GM12878 (cell line): ENCODE data around the gene MGLL. TPM values are rescaled to one million over a fixed set of nuclear protein-coding genes. Genes with fewer than 3 reads are reported as not detected.

Experiments
- ATAC-seq: fragments of 200-7000 bp; cut with Tn5 transposase; 3 replicates; pipeline ENCODE4 v1.9.1; 2020; ENCODE audit warnings: mild to moderate bottlenecking, moderate library complexity
- BruUV-seq: library from RNA; stranded (reverse); fragments of 400-500 nt; replicated peaks from 2 replicates; lab custom pipeline; 2021; lab: Mats Ljungman, UMichigan
- CTCF ChIA-PET: fragments of 300-600 bp; sonication (Branson Sonifier 250); formaldehyde crosslinking; extraction: SDS; loops from one replicate; lab custom pipeline; 2021; ENCODE audit warnings: inconsistent platforms; lab: Yijun Ruan, JAX
- POLR2A ChIA-PET: fragments of 350-600 bp; formaldehyde crosslinking; extraction: SDS; loops from one replicate; lab custom pipeline; 2021; ENCODE audit warnings: inconsistent platforms; lab: Charles Lee
- RAD21 ChIA-PET: fragments of 300-600 bp; sonication (Branson Sonifier 250); formaldehyde crosslinking; loops from one replicate; lab custom pipeline; 2023; ENCODE audit warnings: antibody characterized with exemption; ENCODE audit not compliant: unreplicated experiment; lab: Charles Lee
- SMC1A ChIA-PET: fragments of 300-600 bp; sonication (Branson Sonifier 250); formaldehyde crosslinking; loops from one replicate; lab custom pipeline; 2023; ENCODE audit not compliant: unreplicated experiment, uncharacterized antibody; lab: Charles Lee
- DNase-seq: peaks from one replicate; pipeline ENCODE4 v3.0.0-alpha.2; 2011; ENCODE audit warnings: low read depth, low spot score
- FAIRE-seq: peaks from 3 replicates; lab custom pipeline; 2011; peaks lifted over from hg19 to GRCh38; lab: Jason Lieb, UNC
- H2AFZ ChIP-seq: 2 replicates; pipeline ENCODE4 v1.6.0; 2011; ENCODE audit warnings: low read depth, low read length, control low read depth; ENCODE audit not compliant: control insufficient read depth
- H3K27ac ChIP-seq: 2 replicates; pipeline ENCODE4 v1.5.1; 2011; ENCODE audit warnings: control low read depth; ENCODE audit not compliant: control insufficient read depth, insufficient read depth
- H3K27me3 ChIP-seq, 2 experiments: replicated peaks in 1 of 2; 2 replicates each; pipeline versions ENCODE4 v1.6.0 to v1.6.1; 2011; ENCODE audit warnings: low read length in 1 of 2; ENCODE audit not compliant: control insufficient read depth in 2 of 2, insufficient read depth in 2 of 2
- H3K36me3 ChIP-seq, 2 experiments: 2 replicates each; pipeline ENCODE4 v1.5.1; 2011; ENCODE audit warnings: low read length in 1 of 2; ENCODE audit not compliant: control insufficient read depth in 2 of 2, insufficient read depth in 2 of 2
- H3K4me1 ChIP-seq: 2 replicates; pipeline ENCODE4 v1.6.1; 2011; ENCODE audit warnings: mild to moderate bottlenecking, low read length, moderate library complexity, mixed read lengths; ENCODE audit not compliant: control insufficient read depth, insufficient read depth
- H3K4me2 ChIP-seq: 2 replicates; pipeline ENCODE4 v1.6.0; 2011; ENCODE audit warnings: control low read depth; ENCODE audit not compliant: control insufficient read depth, insufficient read depth
- H3K4me3 ChIP-seq: fragments of 200-600 bp; sonication (generic); 2 replicates; pipeline ENCODE4 v1.5.1; 2016
- H3K79me2 ChIP-seq: 2 replicates; pipeline ENCODE4 v1.6.0; 2011; ENCODE audit warnings: low read length; ENCODE audit not compliant: control insufficient read depth, insufficient read depth
- H3K9ac ChIP-seq: 2 replicates; pipeline ENCODE4 v1.8.0; 2011; ENCODE audit warnings: low read length, control low read depth, mixed read lengths; ENCODE audit not compliant: control insufficient read depth, insufficient read depth
- H3K9me3 ChIP-seq: replicated peaks from 3 replicates; pipeline ENCODE4 v1.5.1; 2011; ENCODE audit warnings: mild to moderate bottlenecking, low read length; ENCODE audit not compliant: control insufficient read depth, insufficient read depth
- H4K20me1 ChIP-seq: 2 replicates; pipeline ENCODE4 v1.6.0; 2011; ENCODE audit not compliant: control insufficient read depth, insufficient read depth
- EGR1 ChIP-seq, 2 experiments: IDR thresholded peaks; 1 replicate in 1 of 2; 2 replicates in 1 of 2; pipeline ENCODE4 v1.6.1; 2011 to 2012; ENCODE audit warnings: low read depth in 2 of 2, low read length in 2 of 2, borderline replicate concordance in 1 of 2, mild to moderate bottlenecking in 1 of 2, moderate library complexity in 1 of 2
- FOXM1 ChIP-seq: IDR thresholded peaks from 2 replicates; pipeline ENCODE4 v1.6.1; 2012; ENCODE audit warnings: low read depth, mild to moderate bottlenecking, inconsistent platforms, low read length, moderate library complexity
- HDGF ChIP-seq: fragments of 450-650 bp; IDR thresholded peaks from 2 replicates; pipeline ENCODE4 v1.6.1; 2016; ENCODE audit warnings: antibody characterized with exemption
- RUNX3 ChIP-seq: IDR thresholded peaks from 2 replicates; pipeline ENCODE4 v1.6.1; 2012; ENCODE audit warnings: low read length, inconsistent platforms
- ZNF207 ChIP-seq: fragments of 450-650 bp; IDR thresholded peaks from 2 replicates; pipeline ENCODE4 v1.6.1; 2014; ENCODE audit warnings: antibody characterized with exemption, mild to moderate bottlenecking, borderline replicate concordance
- in situ Hi-C: fragments of 300-500 bp; cut with MboI; formaldehyde crosslinking; loops from 9 replicates; pipeline ENCODE4 v1.14.3; 2018; ENCODE audit warnings: mixed read lengths
- intact Hi-C: fragments of 100-400 bp; cut with micrococcal nuclease; formaldehyde crosslinking; loops from one replicate; pipeline ENCODE4 v1.14.2; 2022; ENCODE audit not compliant: unreplicated experiment
- polyA plus RNA-seq, 11 experiments: library from polyadenylated mRNA; depleted of rRNA in 4 of 11; unstranded in 6 of 11; stranded (reverse) in 5 of 11; fragments of >200 nt; fragmentation: Nextera tagmentation in 4 of 11; fragmentation: Illumina TruSeq in 1 of 11; extraction: Ambion mirVana in 4 of 11; extraction: Trizol in 1 of 11; gene quantifications; 1 replicate in 1 of 11; 2 replicates in 10 of 11; pipeline versions ENCODE4 v1.2.1 to v1.2.3, GENCODE V29; 2011 to 2016; ENCODE audit warnings: inconsistent platforms in 2 of 11, missing spikeins in 2 of 11, low read depth in 1 of 11
- total RNA-seq, 4 experiments: library from RNA; depleted of rRNA in 3 of 4; stranded (reverse); fragments of >200 nt in 3 of 4; fragmentation: Illumina TruSeq in 1 of 4; extraction: Trizol in 1 of 4; gene quantifications; 2 replicates each; pipeline versions ENCODE4 v1.2.1 to v1.2.3, GENCODE V29; 2013 to 2021
- TF ChIP-seq, protein P1 (sequence below): fragments of 450-650 bp; IDR thresholded peaks from 2 replicates; pipeline ENCODE4 v1.6.1; 2017; ENCODE audit warnings: mild to moderate bottlenecking, moderate library complexity

MGLL gene
- total and polyA plus RNA-seq, 10 of the 15 experiments (the other 5 are each of a cell fraction or from before 2014, with no cell fraction given): 44.9 to 177 (median 72.9) TPM

DNA sequence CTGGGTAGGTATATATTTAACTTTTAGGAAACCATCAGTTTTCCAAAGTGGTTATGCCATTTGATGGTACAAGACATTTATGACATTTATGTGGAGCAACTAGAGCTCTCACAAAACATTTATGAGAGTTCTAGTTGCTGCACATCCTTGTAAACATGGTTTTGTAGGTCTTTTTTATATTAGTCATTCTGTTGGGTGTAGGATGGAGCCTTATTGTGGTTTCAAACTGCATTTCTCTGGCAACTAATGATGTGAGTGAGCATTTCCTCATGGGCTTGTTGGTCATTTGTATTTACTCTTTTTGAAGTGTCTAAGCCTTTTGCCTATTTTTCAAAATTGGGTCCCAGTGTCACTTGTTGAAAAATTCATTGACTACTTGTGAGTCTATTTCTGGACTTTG, 45.7 kb upstream of the MGLL start:
- Histone ChIP-seq H3K4me3 (no peak overlapping the region), H3K4me2 (no peak overlapping the region), H3K36me3 (no peaks in the 10 kb centered on the region), H3K27ac (no peak overlapping the region), H3K79me2 (no peaks in the 10 kb centered on the region), H3K4me1 (no peaks in the 10 kb centered on the region; the same call in 1 of the 2 replicates), H3K9me3 (no peaks in the 10 kb centered on the region), H4K20me1 (no peaks in the 10 kb centered on the region), H3K9ac (no peak overlapping the region), H3K27me3 (no peaks in the 10 kb centered on the region), H2AFZ (no peak overlapping the region)
- in situ Hi-C loops (no loop called here), intact Hi-C loops (no loop called here)
- TF ChIP-seq ZNF207 (no peak), HDGF (no peak), EGR1 (IDR thresholded peaks at IDR 0.05; ENCODE audit: borderline replicate concordance in 1 of 2, low read depth in 2 of 2, low read length in 2 of 2) (no peak), FOXM1 (no peak), RUNX3 (peak; percentile 21; the same call in 1 of the 2 replicates)
- TF ChIP-seq, protein P1, sequence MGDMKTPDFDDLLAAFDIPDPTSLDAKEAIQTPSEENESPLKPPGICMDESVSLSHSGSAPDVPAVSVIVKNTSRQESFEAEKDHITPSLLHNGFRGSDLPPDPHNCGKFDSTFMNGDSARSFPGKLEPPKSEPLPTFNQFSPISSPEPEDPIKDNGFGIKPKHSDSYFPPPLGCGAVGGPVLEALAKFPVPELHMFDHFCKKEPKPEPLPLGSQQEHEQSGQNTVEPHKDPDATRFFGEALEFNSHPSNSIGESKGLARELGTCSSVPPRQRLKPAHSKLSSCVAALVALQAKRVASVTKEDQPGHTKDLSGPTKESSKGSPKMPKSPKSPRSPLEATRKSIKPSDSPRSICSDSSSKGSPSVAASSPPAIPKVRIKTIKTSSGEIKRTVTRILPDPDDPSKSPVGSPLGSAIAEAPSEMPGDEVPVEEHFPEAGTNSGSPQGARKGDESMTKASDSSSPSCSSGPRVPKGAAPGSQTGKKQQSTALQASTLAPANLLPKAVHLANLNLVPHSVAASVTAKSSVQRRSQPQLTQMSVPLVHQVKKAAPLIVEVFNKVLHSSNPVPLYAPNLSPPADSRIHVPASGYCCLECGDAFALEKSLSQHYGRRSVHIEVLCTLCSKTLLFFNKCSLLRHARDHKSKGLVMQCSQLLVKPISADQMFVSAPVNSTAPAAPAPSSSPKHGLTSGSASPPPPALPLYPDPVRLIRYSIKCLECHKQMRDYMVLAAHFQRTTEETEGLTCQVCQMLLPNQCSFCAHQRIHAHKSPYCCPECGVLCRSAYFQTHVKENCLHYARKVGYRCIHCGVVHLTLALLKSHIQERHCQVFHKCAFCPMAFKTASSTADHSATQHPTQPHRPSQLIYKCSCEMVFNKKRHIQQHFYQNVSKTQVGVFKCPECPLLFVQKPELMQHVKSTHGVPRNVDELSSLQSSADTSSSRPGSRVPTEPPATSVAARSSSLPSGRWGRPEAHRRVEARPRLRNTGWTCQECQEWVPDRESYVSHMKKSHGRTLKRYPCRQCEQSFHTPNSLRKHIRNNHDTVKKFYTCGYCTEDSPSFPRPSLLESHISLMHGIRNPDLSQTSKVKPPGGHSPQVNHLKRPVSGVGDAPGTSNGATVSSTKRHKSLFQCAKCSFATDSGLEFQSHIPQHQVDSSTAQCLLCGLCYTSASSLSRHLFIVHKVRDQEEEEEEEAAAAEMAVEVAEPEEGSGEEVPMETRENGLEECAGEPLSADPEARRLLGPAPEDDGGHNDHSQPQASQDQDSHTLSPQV: no peak
- ChIA-PET RAD21 (interaction anchor here (1.0 kb wide), 1 partner anchor 91 kb away, joined by 4 read pairs; no protein-coding TSS in a partner anchor), CTCF (interaction anchor here (1.5 kb wide), 1 partner anchor 13 kb away, joined by 3 read pairs; no protein-coding TSS in a partner anchor), POLR2A (no interaction called here), SMC1A (interaction anchor here (0.7 to 1.3 kb wide), 5 partner anchors 9 to 47 kb away, joined by 3 to 4 read pairs (median 3); no protein-coding TSS in a partner anchor)
- no TSS peak for BruUV-seq
- DNase-seq (no peak), ATAC-seq (no peak), FAIRE-seq (no peak)
